Mucosa of rectum (tissue), 2 donors: ENCODE data around the gene JKAMP.

Experiments used
- H3K27ac ChIP-seq, 2 donors: one replicate each; pipeline ENCODE4 v1.7.0; 2013; ENCODE audit warnings: inconsistent platforms in 2 of 2, low read depth in 2 of 2, low read length in 2 of 2
- H3K27me3 ChIP-seq, 2 donors: one replicate each; pipeline ENCODE4 v1.7.0; 2013; ENCODE audit warnings: low read length in 2 of 2; ENCODE audit not compliant: control insufficient read depth in 2 of 2, insufficient read depth in 2 of 2
- H3K36me3 ChIP-seq, 2 donors: one replicate each; pipeline ENCODE4 v1.7.0; 2013; ENCODE audit warnings: low read length in 2 of 2; ENCODE audit not compliant: control insufficient read depth in 2 of 2, insufficient read depth in 2 of 2
- H3K4me1 ChIP-seq, 2 donors: one replicate each; pipeline ENCODE4 v1.7.0; 2013; ENCODE audit warnings: low read length in 2 of 2, mild to moderate bottlenecking in 1 of 2; ENCODE audit not compliant: control insufficient read depth in 2 of 2, insufficient read depth in 2 of 2
- H3K4me3 ChIP-seq, 2 donors: one replicate each; pipeline ENCODE4 v1.7.0; 2013; ENCODE audit warnings: low read length in 2 of 2
- H3K9ac ChIP-seq, 2 donors: one replicate each; pipeline ENCODE4 v1.7.0; 2013; ENCODE audit warnings: low read length in 2 of 2, low read depth in 1 of 2, mild to moderate bottlenecking in 1 of 2
- H3K9me3 ChIP-seq, 2 donors: one replicate each; pipeline ENCODE4 v1.7.0; 2013; ENCODE audit warnings: low read length in 2 of 2; ENCODE audit not compliant: control insufficient read depth in 2 of 2
- donor health status: healthy.
- donor health status: Normal muscosa, but diverticular disease.

Gene JKAMP

DNA sequence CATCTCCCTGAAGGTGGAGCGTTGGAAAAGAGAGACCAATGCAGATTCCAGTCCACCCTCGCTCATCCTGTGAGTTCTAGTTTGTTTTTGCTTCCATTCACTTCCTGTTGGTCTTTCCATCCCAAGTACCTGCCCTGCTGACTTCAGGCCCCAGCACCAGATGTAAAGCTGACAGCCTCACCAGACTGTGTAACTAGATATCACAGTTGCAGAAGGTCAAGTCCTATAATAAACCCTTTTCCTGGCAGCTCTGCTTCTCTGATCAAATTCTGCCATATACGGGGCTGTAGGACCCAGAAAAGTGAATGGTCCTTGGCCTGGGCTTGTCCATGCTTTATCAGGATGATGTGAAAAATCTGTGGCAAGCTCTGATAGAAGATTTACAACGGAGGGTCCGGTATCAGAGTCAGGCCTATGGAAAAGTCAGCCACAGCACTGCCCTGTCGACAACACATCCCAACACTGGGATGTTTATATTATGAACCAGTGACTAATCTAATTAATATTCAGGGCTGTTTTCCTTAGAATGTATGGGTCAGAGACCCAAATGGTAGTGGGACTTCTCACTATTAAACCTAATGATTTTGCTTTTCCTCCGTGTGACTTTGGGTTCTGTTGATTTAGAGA lies 50.2 kb downstream of the JKAMP start:
- Histone ChIP-seq H3K27ac (no peak overlapping the region), H3K36me3 (no peaks in the 10 kb centered on the region), H3K9me3 (no peaks in the 10 kb centered on the region), H3K27me3 (no peaks in the 10 kb centered on the region), H3K4me1 (no peaks in the 10 kb centered on the region), H3K4me3 (no peak overlapping the region), H3K9ac (no peak overlapping the region)

GRCh38 chr14:59537476-59537875 lies 53.2 kb downstream of the JKAMP start:
- no peaks in the 10 kb centered on the region for H3K36me3 ChIP-seq
- H3K9me3 ChIP-seq = no peaks in the 10 kb centered on the region
- H3K27ac ChIP-seq = no peak overlapping the region
- H3K27me3 ChIP-seq = no peaks in the 10 kb centered on the region
- H3K4me1 ChIP-seq = no peaks in the 10 kb centered on the region
- no peak overlapping the region for H3K4me3 ChIP-seq
- H3K9ac ChIP-seq = no peak overlapping the region

GRCh38 chr14:59538936-59539335 lies 54.6 kb downstream of the JKAMP start:
- Histone ChIP-seq H3K9ac (no peak overlapping the region), H3K4me1 (no peaks in the 10 kb centered on the region), H3K27ac (no peak overlapping the region), H3K27me3 (no peaks in the 10 kb centered on the region), H3K4me3 (no peak overlapping the region), H3K36me3 (no peaks in the 10 kb centered on the region), H3K9me3 (no peaks in the 10 kb centered on the region)

- H3K4me3 ChIP-seq = no peak overlapping the region
- no peaks in the 10 kb centered on the region for H3K4me1 ChIP-seq
- no peaks in the 10 kb centered on the region for H3K36me3 ChIP-seq
- H3K9ac ChIP-seq = no peak overlapping the region
- H3K9me3 ChIP-seq = no peaks in the 10 kb centered on the region
- H3K27me3 ChIP-seq = no peaks in the 10 kb centered on the region
- no peak overlapping the region for H3K27ac ChIP-seq
These were observed 56.5 kb downstream of the JKAMP start for GRCh38 chr14:59540852-59541251.

DNA sequence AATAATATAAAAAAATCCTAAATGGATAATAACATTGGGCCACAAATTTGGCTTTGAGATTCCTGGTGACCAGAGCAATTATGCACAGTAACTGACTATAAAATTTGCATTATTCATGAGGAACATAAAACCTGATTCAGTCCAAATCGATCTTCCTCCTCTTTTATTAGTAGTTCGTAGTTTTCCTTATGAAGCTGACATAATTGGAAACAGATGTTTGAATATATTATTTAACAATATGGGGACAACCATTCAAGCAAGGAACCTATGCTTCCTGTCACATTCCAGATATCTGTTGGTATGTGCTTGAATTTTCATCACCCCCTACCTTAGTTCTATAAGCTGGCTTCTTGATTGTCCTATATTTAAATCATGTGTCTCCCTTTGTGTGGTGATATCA lies 57.4 kb downstream of the JKAMP start:
- H3K27me3 ChIP-seq = no peaks in the 10 kb centered on the region
- no peaks in the 10 kb centered on the region for H3K36me3 ChIP-seq
- no peak overlapping the region for H3K27ac ChIP-seq
- H3K9ac ChIP-seq = no peak overlapping the region
- H3K4me1 ChIP-seq = no peaks in the 10 kb centered on the region
- H3K9me3 ChIP-seq = no peaks in the 10 kb centered on the region
- no peak overlapping the region for H3K4me3 ChIP-seq

DNA sequence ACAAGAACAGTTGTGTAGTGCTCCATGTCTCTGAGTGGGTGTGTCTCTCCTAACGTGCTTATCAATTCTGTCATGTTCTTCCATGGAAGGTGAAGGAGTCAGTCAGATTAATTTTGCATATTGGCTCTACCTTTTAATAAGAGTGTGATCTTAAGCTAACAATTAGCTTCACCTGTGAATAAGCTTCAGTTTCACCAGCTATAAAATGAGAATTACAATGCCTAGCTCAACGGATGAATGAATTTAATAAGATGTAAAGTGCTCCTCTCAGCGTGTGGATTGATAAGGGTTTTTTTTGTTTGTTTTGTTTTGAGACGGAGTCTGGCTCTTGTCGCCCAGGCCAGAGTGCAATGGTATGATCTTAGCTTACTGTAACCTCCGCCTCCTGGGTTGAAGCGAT lies 59.6 kb downstream of the JKAMP start:
- H3K9me3 ChIP-seq = no peaks in the 10 kb centered on the region
- no peak overlapping the region for H3K4me3 ChIP-seq
- no peaks in the 10 kb centered on the region for H3K4me1 ChIP-seq
- H3K36me3 ChIP-seq = no peaks in the 10 kb centered on the region
- H3K27me3 ChIP-seq = no peaks in the 10 kb centered on the region
- H3K9ac ChIP-seq = no peak overlapping the region
- H3K27ac ChIP-seq = no peak overlapping the region

DNA sequence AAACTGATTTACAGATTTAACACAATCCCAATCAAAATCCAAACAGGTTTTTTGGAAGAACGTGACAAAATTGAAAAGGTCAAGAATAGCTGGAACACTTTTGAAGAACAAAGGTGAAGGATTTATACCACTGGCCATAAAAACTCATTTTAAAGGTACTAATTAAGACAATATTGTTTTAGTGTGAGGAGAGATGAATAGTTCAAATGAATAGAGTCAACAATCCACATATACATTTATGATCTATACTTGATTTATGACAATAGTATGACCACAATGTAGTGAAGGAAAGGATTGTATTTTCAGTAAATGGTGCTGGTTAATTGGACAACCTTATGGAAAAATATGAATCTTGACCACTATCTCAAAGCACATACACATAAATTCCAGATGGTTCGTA lies 63.0 kb downstream of the JKAMP start:
- Histone ChIP-seq H3K4me3 (no peak overlapping the region), H3K27me3 (no peaks in the 10 kb centered on the region), H3K9me3 (no peaks in the 10 kb centered on the region), H3K36me3 (no peaks in the 10 kb centered on the region), H3K27ac (no peak overlapping the region), H3K9ac (no peak overlapping the region), H3K4me1 (no peaks in the 10 kb centered on the region)
